Measurements from ENCODE around the gene COL4A4. TPM values are rescaled to one million over a fixed set of nuclear protein-coding genes. Genes with fewer than 3 reads are reported as not detected.

Gene COL4A4
- total RNA-seq, 4 donors from 2014 or later = 0.40 to 2.3 (median 0.93) TPM

GRCh38 chr2:226999661-227000060 lies 164.3 kb downstream of the COL4A4 start:
- no peaks in the 10 kb centered on the region for H3K4me1 ChIP-seq
- WGBS, 2 donors = 72 to 78% methylated on average over 2 of the region's 2 CpGs
- TF ChIP-seq, protein P1, sequence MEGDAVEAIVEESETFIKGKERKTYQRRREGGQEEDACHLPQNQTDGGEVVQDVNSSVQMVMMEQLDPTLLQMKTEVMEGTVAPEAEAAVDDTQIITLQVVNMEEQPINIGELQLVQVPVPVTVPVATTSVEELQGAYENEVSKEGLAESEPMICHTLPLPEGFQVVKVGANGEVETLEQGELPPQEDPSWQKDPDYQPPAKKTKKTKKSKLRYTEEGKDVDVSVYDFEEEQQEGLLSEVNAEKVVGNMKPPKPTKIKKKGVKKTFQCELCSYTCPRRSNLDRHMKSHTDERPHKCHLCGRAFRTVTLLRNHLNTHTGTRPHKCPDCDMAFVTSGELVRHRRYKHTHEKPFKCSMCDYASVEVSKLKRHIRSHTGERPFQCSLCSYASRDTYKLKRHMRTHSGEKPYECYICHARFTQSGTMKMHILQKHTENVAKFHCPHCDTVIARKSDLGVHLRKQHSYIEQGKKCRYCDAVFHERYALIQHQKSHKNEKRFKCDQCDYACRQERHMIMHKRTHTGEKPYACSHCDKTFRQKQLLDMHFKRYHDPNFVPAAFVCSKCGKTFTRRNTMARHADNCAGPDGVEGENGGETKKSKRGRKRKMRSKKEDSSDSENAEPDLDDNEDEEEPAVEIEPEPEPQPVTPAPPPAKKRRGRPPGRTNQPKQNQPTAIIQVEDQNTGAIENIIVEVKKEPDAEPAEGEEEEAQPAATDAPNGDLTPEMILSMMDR (IDR thresholded peaks at IDR 0.05) = no peak
- TF ChIP-seq POLR2A (IDR thresholded peaks at IDR 0.05) = no peak
- no peaks in the 10 kb centered on the region for H3K27me3 ChIP-seq
- no peaks in the 10 kb centered on the region for H3K9me3 ChIP-seq
- intact Hi-C loops (cut with DNase I) = no loop called here
- no peak overlapping the region for H3K4me3 ChIP-seq
- no peak for DNase-seq
- H3K36me3 ChIP-seq = peaks cover 0 to 52% (median 0%) of the 10 kb centered on the region in 3 donors
- no peak overlapping the region for H3K27ac ChIP-seq

DNA sequence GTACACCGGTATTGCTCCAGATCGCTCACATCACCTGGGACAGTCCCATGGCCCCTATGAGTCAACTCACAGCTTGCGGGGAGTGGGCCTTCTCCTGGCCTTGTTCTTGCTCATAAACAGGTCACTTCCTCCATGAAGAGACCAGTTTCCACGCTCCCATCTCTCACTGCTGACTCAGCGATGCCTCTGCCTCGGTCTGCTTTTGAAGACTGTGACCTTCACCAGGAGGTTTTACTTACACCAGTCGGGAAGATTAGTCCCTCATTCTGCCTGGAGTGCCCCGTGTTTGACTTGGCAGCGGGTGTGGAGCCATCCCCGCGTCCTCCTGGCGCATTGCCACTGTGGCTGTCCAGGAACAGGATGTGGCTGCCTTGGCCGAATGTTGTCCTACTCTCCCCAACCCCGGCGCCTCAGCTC lies 168.4 kb downstream of the COL4A4 start:
- peaks cover 0 to 54% (median 0%) of the 10 kb centered on the region in 3 donors for H3K36me3 ChIP-seq
- 61 to 79% methylated on average over 14 to 15 of the region's 15 CpGs for WGBS, 2 donors
- no peak for DNase-seq
- H3K27ac ChIP-seq = no peak overlapping the region
- TF ChIP-seq, protein P1 (IDR thresholded peaks at IDR 0.05) = no peak
- no peak for TF ChIP-seq POLR2A (IDR thresholded peaks at IDR 0.05)
- intact Hi-C loops (cut with DNase I) = no loop called here
- H3K4me3 ChIP-seq = no peak overlapping the region
- no peaks in the 10 kb centered on the region for H3K4me1 ChIP-seq
- H3K9me3 ChIP-seq = no peaks in the 10 kb centered on the region
- no peaks in the 10 kb centered on the region for H3K27me3 ChIP-seq

DNA sequence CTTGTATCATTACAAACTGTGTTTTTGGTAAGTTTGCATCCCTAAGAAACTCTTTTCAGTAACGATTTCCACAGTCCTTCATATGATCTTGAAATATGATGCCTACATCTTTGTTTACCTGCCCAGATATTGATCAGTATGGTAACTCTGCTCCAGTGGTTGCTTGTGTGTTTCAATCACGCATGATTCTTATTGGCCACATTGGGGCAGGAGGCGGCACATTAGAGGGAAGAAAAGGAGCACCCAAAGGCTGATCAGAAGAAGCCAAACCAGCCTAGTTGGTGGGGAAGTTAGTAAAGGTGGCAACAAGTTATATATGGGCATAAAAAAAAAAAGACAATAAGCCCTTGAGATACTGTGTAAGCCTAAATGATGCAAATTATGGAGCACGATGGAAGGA lies 169.2 kb downstream of the COL4A4 start:
- Histone ChIP-seq H3K27ac (no peak overlapping the region), H3K27me3 (no peaks in the 10 kb centered on the region), H3K4me1 (no peaks in the 10 kb centered on the region), H3K4me3 (no peak overlapping the region), H3K9me3 (no peaks in the 10 kb centered on the region), H3K36me3 (peaks cover 0 to 47% (median 0%) of the 10 kb centered on the region in 3 donors)
- no peak for DNase-seq
- intact Hi-C loops (cut with DNase I) = no loop called here
- WGBS, 2 donors = 85 to 89% methylated on average over 4 of the region's 4 CpGs
- TF ChIP-seq, protein P1 (IDR thresholded peaks at IDR 0.05) = no peak
- TF ChIP-seq POLR2A (IDR thresholded peaks at IDR 0.05) = no peak

DNA sequence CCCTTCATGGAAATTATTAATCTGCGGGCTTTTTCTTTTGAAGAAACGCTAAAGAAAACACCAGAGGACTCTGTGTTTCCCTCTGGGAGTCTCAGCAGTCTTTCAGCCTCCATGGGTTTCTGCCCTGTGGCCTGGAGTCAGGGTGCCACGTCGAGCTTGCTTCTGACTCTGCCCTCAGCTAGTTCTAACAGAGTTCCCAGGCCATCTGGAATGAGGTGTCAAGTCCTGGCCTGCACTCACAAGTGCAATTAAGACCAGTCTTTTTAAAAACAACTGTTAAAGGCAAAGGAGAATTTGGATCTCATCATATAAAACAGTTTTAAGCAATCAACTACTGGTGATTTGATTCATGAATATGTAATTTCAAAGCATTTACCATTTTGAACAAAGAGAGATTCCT lies 170.8 kb downstream of the COL4A4 start:
- no peak overlapping the region for H3K27ac ChIP-seq
- H3K4me3 ChIP-seq = no peak overlapping the region
- DNase-seq = no peak
- intact Hi-C loops (cut with DNase I) = no loop called here
- 13 to 74% methylated on average over 2 of the region's 4 CpGs for WGBS, 2 donors
- H3K4me1 ChIP-seq = no peaks in the 10 kb centered on the region
- TF ChIP-seq, protein P1 (IDR thresholded peaks at IDR 0.05) = no peak
- TF ChIP-seq POLR2A (IDR thresholded peaks at IDR 0.05) = no peak
- peaks cover 0 to 31% (median 0%) of the 10 kb centered on the region in 3 donors for H3K36me3 ChIP-seq
- H3K9me3 ChIP-seq = no peaks in the 10 kb centered on the region
- no peaks in the 10 kb centered on the region for H3K27me3 ChIP-seq

DNA sequence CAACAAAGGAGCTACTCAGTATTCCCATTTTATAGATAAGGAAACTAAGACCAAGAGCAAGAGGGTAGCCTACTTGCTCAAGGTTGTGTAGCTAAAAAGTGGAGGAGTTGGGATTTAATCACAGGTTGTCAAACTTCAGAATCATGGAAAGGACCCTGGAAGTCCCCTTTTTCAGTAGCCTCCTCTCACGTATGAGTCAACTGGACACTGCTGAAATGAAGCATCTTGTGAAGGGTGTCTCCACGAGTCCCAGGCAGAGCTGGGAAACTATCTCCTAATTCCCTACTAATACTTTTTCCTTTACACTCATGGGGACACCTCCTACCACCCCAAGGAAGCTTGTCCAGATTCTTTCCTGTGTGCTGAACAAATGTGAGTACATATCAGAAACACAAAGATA lies 172.3 kb downstream of the COL4A4 start:
- H3K27me3 ChIP-seq = no peaks in the 10 kb centered on the region

More for the DNA sequence above, 172.3 kb downstream of the COL4A4 start:
- H3K27ac ChIP-seq = no peak overlapping the region
- H3K36me3 ChIP-seq = peaks cover 0 to 21% (median 0%) of the 10 kb centered on the region in 3 donors
- no peaks in the 10 kb centered on the region for H3K4me1 ChIP-seq
- DNase-seq = no peak
- no peaks in the 10 kb centered on the region for H3K9me3 ChIP-seq
- intact Hi-C loops (cut with DNase I) = no loop called here
- H3K4me3 ChIP-seq = no peak overlapping the region
- TF ChIP-seq, protein P1 (IDR thresholded peaks at IDR 0.05) = no peak
- no peak for TF ChIP-seq POLR2A (IDR thresholded peaks at IDR 0.05)
- WGBS, 2 donors = 71 to 91% methylated on average over 2 of the region's 2 CpGs

All from esophagus squamous epithelium (tissue), 5 donors.